GM20431 (cell line): ENCODE results near the gene NDUFB8.

Experiments
- in situ Hi-C: fragments of 300-500 bp; cut with MseI, MboI; formaldehyde crosslinking; loops from one replicate; pipeline ENCODE4 v1.15.0; 2020; ENCODE audit warnings: low sequenced_read_pairs; ENCODE audit not compliant: unreplicated experiment

The NDUFB8 gene

DNA sequence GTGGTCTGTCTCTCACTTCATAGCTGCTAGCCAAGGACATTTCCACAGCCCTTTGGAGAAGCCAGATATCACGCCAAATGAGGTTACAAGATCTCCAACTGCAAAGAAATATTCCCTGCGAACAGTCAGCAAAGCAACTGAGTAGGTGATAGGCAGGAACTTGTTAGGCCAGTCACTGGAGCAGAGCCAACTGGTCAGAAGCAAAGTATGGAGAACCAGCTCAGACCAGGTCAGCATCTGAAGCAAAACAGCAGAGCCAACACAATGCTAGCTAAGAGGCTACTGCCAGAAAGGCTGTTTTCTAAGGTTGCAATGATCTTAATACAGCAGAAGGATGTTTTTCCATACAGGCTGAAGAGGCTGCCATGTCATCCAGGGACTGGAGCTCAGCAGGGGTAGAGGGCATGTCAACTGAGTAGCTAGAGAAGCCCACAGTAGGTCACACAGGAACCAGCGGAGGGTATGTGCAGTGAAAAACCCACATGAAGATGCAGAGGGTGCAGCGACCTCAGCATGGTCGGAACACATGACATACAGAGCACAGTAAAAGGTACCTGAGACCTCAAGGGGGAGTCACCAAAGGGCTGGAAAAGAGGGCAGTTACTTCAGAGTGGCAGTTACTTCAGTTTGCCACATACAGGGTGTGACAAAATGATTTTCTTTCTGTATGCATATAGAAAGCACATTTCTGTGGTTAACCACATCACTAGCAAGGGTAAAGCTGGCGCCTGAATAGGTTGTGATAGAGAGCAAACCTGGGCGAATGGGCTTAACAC lies 18.9 kb downstream of the NDUFB8 start:
- in situ Hi-C loops, result no loop called here

DNA sequence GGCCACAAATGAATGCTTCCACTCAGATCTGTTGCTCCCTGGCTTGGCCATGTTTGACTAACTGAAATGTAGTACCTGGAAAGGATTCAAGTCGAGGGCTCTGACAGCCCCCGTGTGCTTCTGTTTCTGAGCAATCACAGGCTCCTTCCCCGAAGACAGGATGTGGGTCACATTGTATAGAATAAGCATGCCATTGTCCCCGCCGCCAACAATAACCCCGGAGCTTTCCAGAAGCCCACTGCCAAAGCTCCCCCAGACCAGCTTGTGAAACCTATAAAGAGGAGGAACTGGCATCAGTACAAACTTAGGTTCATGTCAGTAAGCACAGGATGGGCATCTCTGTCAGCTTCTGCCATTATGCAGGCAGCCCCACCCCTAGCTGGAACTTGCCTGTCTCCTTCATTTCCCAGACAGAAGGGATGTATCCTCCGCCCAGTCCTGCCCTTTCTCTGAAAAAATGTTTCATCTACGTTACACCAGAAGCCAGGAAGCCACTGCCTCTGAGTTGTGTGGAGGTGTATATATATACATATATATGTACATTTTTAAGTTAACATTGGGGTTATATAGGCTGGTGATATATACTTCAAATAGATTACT lies 20.3 kb downstream of the NDUFB8 start:
- in situ Hi-C loops, result loop anchor here (10.0 kb wide), 1 partner anchor 75 kb away; no protein-coding TSS in a partner anchor

DNA sequence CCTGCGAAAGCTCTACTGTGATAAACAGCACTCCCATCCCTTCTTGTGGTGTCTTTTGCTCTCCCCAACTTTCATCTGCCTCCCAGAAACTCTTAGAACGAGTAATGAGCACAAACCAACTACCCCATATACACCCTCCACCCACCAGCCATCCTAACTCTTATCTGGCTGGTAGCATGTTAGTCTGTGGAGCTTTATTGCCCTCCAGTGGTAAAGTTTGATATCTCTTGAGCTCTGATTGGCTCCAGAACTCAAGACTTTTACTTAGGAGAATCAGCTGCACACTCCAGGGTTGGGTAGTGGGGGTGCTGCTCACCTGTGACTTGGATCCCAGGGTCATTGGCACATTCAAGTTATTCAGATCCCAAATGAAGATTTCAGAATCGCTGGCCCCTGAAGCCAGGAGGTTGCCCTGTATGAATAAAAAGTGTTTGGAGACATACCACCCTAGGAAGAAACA lies 20.9 kb downstream of the NDUFB8 start:
- in situ Hi-C loops, result loop anchor here (10.0 kb wide), 1 partner anchor 74 kb away; no protein-coding TSS in a partner anchor

- in situ Hi-C loops, result loop anchor here (10.0 kb wide), 1 partner anchor 73 kb away; no protein-coding TSS in a partner anchor
These were observed 21.4 kb downstream of the NDUFB8 start for GRCh38 chr10:100508266-100508665.

DNA sequence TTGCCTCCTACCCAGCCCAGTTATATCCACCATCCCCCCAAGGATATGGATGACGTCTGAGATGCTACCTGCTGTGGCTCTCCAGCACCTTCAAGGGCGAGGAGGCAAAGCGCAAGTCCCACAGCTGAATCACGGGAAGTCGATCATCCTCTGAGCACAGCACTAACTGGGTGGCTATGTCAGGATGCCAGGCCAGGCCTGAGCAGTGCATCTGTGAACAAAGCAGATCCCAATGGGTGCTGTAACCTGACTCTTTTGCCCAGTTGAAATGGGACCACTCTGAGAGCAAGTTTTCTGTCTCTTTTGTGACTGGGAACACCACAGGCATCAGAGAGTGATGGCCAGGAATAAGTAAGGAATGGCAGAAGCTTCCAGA lies 22.3 kb downstream of the NDUFB8 start:
- in situ Hi-C loops, result loop anchor here (10.0 kb wide), 1 partner anchor 73 kb away; no protein-coding TSS in a partner anchor

DNA sequence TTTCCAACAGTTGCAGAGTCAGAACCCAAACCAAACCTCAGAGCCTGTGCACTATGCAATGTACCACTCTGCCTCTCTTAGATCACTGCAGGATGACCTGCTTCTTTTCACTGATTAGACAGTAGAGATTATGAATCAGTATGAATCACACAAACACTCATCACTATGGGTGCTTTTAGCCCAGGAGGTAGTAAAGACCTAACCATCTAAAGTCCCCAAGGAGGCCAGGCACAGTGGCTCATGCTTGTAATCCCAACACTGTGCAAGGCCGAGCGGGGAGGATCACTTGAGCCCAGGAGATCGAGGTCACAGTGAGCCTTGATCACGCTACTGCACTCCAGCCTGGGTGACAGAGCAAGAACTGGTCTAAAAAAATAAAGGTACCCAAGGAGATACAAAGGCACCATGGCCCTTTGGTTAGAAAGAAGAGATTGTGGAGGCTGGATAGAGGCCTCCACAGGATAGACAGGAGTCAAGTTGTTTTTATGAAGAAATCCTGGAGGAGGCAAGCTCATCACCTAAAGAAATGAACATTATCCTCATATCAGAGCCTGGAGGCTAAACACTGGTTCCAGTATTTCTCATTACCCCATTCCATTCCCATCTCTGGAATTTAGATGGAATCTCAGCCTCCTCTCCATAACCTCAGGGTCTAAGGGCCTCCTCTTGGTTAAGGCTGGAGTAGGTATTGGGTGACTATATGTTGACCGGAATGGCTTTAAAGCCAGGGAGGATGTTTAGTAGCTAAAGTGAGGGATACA lies 22.9 kb downstream of the NDUFB8 start:
- in situ Hi-C loops, result loop anchor here (10.0 kb wide), 1 partner anchor 72 kb away; no protein-coding TSS in a partner anchor

DNA sequence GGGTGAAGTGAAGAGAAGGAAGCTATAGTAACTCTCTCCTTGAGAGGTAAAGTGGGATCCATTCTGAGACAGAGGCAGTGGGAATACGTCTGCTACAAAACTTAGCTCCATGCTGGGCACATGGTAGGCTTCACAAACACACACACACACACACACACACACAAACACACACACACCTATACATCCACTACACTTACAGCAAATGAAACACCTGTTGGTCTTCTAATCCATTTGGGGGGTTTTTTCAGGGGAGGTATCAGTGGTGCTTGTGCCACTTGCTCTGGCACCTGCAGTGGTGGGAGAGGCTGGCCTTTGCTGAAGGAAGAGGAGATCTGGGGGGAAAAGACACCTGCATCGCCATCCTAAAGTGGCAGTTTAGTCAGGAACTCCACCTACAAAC lies 24.5 kb downstream of the NDUFB8 start:
- in situ Hi-C loops, result loop anchor here (10.0 kb wide), 1 partner anchor 70 kb away; no protein-coding TSS in a partner anchor

DNA sequence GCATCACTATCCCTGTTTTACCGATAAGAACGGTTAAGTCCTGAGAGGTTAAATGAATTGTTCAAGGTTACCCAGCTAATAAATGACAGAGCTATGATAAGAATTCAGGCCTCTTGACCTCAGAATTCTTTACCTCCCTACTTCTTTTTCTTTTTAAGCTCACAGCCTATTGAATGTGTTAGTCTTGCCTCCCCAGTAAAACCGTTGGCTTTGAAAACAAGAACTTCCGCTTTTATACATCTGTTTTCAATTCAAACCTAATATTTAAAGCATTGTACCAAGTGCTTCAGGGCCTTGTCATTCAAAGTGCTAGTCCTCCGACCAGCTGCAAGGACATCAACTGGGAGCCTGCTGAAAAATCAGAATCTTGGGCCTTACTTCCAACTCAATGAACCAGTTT lies 25.6 kb downstream of the NDUFB8 start:
- in situ Hi-C loops, result loop anchor here (10.0 kb wide), 1 partner anchor 69 kb away; no protein-coding TSS in a partner anchor

DNA sequence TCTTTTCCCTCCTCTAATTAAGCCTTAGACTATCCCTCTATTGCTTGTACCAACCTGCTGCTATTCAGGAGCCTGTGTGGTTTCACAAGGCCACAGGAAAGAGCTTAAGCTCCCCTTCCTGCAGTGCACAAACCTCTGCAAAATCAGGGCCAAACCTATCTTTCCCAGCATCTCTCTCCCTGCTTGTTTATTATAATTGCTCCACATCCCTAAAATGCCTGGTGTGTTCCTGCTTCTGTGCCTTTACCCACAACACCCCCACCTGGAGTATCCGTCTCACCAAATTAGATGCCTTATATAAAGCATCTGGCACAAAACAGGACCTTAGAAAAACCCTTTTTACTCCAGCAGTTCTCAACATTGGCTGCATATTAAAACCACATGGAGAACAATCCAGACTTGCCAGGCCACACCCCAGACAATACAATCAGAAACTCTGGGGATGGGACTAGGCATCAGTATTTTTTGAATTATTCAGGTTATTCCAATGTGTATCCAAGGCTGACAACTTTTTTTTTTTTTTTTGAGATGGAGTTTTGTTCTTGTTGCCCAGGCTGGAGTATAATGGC lies 26.7 kb downstream of the NDUFB8 start:
- in situ Hi-C loops, result loop anchor here (10.0 kb wide), 1 partner anchor 68 kb away; no protein-coding TSS in a partner anchor

DNA sequence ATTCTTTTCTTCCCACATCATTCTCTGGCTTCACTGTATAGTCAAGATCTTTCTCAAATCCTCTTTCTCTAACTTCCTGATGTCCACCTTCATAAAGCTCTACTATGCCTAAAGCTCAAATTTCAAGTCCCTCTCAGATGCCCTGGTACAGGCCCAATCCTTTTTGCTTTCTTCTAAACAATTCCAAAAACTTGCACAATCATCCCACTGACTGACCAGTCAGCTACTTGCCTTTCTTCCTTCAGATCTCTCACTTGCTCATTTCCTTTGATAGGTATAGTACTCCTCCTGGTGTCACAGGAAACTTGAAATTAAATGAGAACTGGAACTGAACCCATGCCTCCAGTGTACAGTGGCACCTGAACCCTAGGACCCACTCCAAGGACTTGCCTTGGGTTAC lies 28.2 kb downstream of the NDUFB8 start:
- in situ Hi-C loops, result loop anchor here (10.0 kb wide), 1 partner anchor 67 kb away; no protein-coding TSS in a partner anchor

GRCh38 chr10:100498059-100498458 lies 31.6 kb downstream of the NDUFB8 start:
- in situ Hi-C loops, result no loop called here

DNA sequence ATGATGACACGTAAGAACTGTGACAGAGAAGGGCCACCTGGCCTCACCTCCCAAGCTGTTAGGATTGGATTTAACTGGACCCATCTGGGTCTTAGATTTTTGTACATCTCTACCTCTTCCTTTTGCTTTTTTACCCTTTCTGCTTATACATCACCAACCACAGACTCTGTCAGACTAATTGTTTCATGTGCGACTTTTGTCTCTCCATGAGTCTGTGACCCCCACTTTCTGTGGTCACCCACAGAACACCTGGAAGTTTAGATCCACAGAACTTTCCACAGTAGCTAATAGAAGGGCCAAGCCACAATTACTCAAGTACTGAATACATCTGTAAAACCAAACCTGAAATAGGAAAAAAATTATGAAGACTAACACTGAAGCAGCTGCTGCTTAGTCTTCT lies 33.1 kb downstream of the NDUFB8 start:
- in situ Hi-C loops, result no loop called here

GRCh38 chr10:100490531-100490930 lies 39.1 kb downstream of the NDUFB8 start:
- in situ Hi-C loops, result no loop called here

DNA sequence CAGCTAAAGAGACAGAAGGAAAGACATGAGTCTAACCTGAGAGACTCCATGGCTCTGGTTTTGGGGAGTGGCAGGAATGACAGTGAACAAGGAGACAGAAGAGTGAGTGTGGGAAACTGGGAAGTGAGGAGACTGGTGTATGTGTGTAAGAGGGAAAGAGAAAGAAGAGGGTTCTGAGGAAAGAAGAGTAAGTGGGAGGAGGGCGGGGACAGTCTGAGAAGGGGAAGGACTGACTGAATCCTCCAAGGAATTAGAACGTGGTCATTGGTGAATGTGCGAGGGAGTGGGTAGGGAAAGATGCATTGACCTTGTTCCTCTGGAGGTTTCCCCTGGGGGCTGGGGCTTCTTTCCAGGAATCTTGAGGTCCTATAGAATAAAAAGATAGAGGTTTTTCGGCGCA lies 40.3 kb downstream of the NDUFB8 start:
- in situ Hi-C loops, result no loop called here

DNA sequence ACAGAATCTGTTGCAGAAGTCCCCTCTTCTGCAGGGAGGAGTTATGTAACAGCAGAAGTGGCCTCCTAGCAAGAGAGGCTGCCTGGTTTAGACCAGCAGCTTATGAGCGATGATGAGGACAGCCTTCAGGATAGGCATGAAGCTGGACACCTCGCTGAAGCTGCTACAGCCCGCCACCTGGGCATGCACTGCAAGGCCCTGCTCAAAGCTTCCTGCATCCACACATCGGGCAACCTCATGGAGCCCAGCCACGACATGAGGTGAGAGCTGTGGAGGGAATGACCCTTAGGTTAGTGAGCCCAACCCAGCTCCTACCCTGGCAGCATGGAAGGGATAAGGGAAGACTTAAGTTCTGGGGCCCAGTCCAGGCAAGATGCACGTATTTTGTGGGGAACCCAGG lies 42.1 kb downstream of the NDUFB8 start:
- in situ Hi-C loops, result no loop called here

DNA sequence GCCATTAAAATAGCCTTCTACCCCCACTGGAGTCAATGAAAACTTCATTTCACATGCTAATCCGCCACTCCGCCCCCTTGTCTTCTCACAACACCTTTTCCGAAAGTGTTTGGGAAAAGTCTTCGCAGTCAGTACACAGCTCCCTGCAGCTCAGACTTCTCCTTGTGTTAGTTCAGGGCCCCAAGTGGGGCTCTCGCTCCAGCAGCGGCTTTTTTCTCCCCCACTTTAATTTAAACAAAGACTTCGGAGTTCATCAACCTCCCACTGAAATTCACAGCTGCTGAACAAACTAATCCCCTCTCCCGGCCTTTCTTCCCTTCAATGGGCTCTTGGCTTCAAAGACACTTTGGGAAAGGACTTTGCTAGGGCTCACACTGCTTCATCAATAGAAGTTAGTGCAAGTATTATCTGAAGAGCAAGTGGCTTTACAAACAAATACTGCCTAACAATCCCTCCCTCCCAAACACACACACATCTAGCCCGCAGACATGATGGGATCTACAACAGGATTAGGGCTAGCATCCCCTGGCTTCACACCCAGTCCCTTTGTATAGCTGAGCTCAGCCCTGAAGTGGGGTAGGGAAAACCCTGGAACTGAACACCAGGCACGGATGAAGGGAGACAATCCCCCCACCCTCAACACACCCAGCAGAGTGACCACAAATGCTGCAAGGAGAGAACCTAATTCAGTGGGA lies 43.7 kb downstream of the NDUFB8 start:
- in situ Hi-C loops, result no loop called here

DNA sequence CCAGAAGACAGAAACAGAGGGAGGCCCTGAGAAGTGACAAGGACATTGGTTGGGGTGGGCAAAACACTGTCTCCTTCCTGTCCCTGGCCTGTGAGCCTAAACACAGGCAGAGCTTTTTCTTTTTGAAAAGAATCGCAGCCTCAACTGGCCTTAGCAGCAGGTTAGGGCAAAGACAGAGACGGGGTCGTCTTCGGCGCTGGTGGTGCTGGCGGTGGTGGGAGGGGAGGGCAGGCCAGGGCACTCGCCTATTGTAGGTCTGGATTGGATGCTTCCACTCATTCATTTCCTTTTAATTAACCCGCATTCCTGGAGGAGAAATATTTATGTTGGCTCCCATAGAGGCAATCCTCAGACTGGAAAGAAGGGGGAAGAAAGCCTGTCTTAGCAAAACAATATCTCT lies 44.3 kb downstream of the NDUFB8 start:
- in situ Hi-C loops, result no loop called here

DNA sequence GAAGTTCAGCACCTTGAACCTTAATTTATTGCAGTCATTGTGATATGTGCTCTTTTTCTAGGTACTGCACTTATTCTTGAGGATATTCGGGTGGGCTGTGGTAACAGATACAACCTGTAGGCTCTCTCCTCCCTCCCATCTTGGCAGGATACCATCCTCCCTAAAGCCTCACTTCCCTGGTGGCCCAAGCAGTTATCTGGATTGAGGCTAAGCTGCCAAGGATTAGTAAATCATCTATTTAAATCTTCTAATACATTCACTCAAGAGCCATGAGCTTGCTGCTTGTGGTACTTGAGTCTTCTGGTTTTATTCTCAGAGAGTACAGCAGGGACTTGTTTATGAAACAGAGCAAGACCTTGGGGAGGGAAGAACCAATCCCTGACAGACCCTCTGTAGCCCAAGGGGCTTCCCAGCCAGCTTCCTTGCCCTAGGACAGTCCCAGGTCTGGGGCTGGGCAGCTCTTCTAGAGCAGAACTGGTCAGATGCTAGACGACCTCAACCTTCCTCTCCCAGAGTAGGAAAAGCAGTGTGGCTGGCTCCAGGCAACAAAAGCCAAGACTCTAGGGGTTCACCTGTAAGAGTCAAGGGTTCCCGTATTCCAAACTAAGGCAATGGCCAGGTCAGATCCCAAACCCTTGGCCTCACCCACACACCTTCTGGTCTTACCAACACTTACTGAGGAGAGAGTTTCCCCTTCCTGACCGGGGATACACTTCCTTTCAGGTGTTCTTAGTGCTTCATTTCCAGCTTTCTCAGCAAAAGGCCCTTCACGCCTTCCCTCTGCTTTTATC lies 45.6 kb downstream of the NDUFB8 start:
- in situ Hi-C loops, result no loop called here

DNA sequence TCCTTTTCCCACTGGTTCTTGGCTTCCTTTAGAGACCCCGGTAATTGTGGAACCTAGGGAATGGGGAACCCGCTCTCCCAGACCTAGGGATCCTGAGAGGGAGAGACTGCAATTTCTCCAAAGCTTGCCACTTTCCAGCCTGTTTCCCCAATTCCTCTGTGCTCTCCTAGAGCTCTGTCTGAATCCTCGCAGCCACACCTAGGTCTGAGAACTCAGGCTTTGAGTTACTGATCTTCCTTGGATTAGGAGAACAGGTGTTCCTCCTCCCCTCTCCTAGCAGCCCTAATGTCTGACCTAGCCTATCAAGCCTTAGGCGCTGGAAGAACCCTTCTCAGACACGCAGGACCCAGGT lies 46.9 kb downstream of the NDUFB8 start:
- in situ Hi-C loops, result no loop called here
